ENCODE results near the gene SLC1A2.

Gene SLC1A2

DNA sequence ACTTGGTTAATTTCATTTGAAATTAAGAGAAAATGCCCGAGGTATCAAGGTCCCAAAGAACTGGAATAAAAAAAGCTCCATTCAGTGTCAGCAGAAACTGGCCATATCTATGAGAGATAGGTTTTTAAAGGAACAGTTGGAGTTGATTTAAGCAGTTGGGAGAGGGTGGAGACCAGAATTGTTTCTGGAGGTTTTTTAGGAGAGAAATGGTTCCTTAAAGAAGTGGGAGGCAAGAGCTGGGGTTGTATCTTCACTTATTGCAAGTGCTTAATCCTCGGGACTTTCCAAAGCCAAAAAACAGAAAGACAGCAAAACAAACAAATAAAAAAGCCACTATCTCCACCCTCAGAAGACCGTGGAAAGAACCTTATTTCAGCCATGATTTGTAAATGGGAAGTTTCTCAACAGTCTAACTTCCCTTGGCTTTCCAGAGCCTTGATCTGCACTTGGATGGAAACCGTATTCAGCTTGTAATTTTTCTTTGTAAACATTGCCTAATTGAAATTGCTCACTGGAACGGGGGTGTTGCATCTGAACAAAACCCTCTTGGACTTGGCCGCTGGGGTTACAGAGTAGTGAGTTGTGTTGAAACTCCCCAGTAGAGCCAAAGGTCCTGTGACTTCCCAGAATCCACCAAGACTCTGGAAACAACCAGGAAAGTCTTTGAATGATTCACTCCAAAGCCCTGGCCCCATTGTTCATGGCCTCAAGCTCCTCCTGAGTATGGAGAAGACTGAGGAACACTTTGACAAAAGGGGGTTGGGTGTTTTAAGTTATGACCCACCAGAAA is 115.6 kb downstream of the SLC1A2 start:
- no peak for DNase-seq (ENCODE audit: low read depth in 2 of 2)

GRCh38 chr11:35302398-35302797 is 117.0 kb downstream of the SLC1A2 start:
- no peak for DNase-seq (ENCODE audit: low read depth in 2 of 2)

- no peak for DNase-seq (ENCODE audit: low read depth in 2 of 2)
Observed at GRCh38 chr11:35298369-35298768, 121.0 kb downstream of the SLC1A2 start.

GRCh38 chr11:35295751-35296150 is 123.6 kb downstream of the SLC1A2 start:
- DNase-seq (ENCODE audit: low read depth in 2 of 2) = no peak

DNA sequence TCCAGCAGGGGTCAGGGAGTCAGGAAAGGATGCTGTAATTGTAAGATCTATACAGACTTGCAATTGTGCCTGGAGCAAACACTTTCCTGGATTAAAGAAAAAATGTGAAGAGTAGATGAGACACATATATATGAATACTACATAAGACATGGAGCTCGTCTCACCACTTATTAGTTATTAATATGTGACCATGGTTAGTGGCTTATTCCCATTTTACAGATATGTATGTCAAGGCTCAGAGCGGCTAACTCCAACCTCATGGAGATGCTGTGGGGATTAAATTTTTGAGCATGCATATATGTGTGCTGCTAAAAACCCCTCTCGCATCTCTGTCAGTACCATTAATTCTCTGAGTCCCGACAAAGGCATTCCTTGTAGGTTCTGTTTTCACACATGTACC is 125.7 kb downstream of the SLC1A2 start:
- DNase-seq (ENCODE audit: low read depth in 2 of 2) = no peak

GRCh38 chr11:35293035-35293434 is 126.3 kb downstream of the SLC1A2 start:
- DNase-seq (ENCODE audit: low read depth in 2 of 2) = no peak

DNA sequence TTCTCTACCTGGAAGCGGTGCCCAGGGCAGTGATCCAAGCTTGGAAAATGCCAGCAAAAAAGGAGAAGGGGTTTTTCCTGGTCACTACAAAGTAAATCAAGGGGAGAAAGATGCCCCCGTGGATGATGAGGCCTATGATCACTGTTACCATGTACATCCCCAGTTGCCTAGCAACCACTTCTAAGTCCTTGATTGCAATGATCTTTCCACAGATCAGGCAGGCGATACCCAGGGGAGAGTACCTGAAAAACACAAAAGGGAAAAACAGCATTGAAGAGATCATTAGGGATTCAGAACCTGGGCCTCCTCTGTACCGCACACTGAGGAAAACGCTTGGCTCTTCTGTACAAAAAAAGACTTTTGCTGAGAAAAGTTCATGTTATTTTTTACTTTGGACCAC is 127.1 kb downstream of the SLC1A2 start:
- no peak for DNase-seq (ENCODE audit: low read depth in 2 of 2)

- no peak for DNase-seq (ENCODE audit: low read depth in 2 of 2)
Observed at GRCh38 chr11:35290876-35291275, 128.5 kb downstream of the SLC1A2 start.

DNA sequence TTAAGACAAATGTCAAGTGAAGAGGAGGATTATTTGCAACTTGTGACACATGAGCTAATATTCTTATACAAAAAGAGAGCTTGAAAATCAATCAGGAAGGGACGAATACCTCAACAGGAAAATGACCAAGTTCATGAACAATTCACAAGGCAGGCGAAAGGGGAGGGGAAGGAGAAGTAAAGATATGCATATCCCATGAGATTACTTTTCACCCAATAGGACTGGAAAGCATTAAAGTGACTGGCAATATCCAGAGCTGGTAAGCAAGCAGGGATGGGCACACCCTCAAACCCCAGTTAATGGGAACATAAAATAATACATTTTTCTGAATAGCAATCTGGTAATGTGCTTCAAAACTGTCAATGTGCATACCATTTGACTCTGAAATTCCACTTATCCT is 129.5 kb downstream of the SLC1A2 start:
- no peak for DNase-seq (ENCODE audit: low read depth in 2 of 2)

DNA sequence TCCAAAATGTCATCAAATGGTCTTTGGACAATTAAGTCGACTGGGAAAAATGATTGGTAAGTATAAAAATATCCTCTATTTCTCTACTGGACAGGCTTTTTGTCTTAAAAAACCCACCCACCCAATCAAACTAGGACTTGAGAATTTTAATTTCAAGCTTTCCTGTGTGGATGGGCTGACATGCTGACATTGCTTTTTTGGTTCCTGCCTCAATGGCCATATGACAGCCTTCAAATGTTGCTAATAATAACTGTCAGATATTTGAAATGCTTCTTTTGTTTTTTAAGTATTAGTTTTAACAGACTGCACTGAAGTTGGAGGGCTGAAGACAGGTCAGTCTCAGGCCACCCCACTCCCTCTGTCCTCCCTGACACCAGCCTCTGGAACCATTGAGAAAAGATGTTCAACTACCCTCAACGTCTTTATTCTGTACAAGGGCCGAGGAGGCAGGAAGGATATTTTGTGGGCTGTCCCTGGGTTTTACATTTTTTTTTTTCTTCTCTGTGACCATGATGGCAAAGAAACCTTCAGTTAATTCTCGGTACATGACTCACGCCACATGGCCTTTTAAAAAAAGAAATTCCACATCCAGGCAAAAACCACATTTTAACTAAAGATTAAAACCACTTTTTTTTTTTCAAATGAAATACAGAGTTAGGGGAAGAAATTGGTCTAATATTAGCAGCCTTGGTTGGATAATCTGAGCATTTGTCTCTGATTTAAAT is 130.4 kb downstream of the SLC1A2 start:
- no peak for DNase-seq (ENCODE audit: low read depth in 2 of 2)

- DNase-seq (ENCODE audit: low read depth in 2 of 2) = no peak
Observed at GRCh38 chr11:35288309-35288708, 131.0 kb downstream of the SLC1A2 start.

- no peak for DNase-seq (ENCODE audit: low read depth in 2 of 2)
Observed at GRCh38 chr11:35287344-35287890, 131.9 kb downstream of the SLC1A2 start.

DNA sequence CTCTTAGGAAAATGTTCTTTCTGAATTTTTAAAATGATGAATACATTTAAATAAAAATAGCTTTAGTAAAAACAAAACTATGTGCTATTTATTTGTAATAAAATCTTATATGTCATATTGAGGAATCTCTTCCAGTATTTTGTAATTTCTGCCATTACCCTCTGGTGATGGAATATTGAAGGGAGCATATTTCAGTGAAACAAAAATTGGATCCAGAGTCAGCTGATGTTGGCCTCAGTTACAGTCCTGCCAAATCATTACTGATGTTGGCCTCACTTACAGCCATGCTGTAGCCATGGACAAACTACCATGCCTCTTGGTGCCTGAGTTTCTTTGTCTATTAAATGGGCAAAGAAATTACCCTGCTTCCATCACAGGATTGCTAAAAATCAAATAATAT is 133.2 kb downstream of the SLC1A2 start:
- no peak for DNase-seq (ENCODE audit: low read depth in 2 of 2)

DNA sequence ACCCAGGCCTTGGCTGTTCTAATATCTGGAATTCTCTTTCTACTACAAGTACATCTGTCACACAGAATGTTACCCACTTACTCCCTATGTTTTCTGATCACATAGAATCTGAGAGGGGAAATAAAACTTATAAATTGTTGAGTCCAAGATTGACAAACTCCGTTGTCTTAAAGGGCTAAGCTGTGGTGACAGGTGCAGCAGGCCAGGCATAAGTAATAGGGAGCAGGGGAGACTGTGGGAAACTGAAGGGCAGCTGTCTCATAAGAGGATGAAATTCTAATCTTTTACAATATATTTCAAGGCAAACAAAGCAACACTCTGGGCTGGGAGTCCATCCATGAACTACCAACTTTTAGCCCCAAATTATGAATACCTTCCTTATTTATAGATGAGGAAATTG is 133.9 kb downstream of the SLC1A2 start:
- DNase-seq (ENCODE audit: low read depth in 2 of 2) = no peak

GRCh38 chr11:35282221-35282882 is 137.0 kb downstream of the SLC1A2 start:
- no peak for DNase-seq (ENCODE audit: low read depth in 2 of 2)

- DNase-seq (ENCODE audit: low read depth in 2 of 2) = no peak
Observed at GRCh38 chr11:35281169-35281688, 138.1 kb downstream of the SLC1A2 start.

DNA sequence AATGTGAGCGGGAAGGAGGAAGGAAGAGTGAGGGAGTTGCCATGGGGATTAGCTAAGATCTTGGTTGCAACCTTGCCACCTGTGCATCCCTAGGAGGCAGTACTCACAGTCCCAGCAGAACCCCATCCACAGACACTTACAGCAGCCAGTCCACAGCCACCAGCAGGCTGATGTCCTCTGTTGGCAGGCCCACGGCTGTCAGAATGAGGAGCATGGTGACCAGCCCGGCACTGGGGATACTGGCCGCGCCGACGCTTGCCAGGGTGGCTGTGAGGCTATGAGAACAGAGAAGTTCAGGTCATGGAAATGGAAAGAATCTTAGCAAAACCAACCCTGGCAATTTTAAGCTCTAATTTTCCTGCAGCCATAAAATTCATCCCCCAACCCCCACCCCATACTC is 138.6 kb downstream of the SLC1A2 start:
- DNase-seq (ENCODE audit: low read depth in 2 of 2) = no peak

- no peak for DNase-seq (ENCODE audit: low read depth in 2 of 2)
Observed at GRCh38 chr11:35277827-35278226, 141.5 kb downstream of the SLC1A2 start.

DNA sequence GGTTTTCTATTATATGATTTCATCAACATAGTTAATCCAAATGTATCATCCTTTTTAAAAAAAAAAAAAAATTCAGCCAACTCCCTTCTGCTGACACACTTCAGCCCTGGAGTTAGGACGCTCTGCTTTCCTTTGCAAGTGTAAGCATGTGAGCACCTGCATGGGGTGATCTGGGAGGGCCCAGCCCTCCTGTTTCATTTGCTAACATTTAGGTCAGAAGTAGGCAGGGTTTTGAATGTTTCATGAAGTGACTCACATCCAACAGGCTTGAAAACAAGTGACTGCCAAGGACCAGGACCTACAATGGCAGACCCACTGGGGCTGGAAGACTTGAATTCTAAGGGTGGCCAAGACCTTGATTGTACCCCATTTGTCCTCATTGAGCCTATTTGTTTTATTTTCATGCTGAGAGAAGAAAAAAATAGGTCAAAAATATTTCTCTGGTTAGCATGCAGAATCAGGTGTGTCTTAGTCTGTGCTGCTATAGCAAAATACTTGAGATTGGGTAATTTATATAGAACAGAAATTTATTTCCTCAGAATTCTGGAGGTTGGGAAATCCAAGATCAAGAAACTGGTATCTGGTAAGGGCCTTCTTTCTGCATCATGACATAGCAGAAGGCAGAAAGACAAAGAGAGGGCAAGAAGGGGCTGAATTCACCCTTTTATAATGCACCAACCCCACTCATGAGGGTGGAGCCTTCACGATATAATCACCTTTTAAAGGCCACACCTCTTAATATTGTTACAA is 142.8 kb downstream of the SLC1A2 start:
- no peak for DNase-seq (ENCODE audit: low read depth in 2 of 2)

DNA sequence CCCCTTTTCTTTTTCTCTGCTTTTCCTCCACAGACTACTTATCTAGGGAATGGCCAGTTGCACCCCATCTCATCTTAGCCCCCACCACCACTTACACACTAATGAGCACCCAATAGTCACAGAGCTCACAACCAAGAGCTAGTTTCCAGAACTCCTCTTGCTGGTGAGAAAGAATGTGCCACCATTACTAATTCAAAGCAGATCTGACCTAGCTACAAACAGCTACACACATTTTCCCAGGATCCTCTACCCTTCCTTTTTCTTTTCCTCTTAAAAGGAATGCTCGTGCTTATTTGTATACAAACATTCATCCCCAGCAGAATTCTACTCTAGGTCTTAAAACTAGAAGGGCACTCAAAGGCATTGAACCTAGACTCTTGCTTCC is 143.6 kb downstream of the SLC1A2 start:
- no peak for DNase-seq (ENCODE audit: low read depth in 2 of 2)

DNA sequence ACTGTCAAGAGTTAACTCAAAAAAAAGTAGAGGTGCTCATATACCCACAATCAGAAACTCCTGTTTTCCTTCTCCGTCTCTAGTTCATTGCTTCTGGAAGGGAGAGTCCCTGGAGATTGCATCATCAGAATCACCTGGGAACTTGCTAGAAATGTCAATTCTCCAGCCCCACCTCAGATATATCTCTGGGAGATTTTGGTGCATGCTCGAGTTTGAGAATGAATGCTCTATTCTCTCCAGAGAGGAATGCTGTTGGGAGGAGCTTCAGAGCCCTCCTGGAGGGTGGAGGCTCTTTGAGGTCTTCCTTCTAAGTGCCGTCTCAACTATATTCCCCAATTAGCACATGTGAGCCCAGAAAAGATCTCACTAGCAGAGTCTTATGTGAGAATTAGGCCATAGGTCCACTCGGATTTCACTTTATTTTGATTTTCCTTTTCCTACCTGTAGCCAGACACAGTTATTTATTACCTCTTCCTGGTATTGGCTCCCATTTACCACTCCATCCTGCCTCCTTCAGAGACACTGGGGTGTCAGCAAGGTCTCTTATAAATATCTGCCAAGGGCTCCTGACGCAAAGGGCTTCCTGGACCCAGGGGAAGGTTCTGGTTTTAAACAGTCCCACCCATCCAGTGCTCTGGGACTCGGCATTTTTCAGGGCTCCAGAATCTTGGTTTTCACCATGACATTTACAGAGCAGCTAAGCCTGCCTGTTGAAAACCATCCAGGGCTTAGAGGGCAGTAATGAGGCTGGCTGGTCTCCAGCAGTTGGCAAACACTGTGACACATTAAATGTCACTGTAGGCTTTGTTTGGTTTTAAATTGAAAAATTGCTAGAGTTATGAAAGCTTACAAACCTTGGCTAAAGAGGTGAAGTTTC is 144.2 kb downstream of the SLC1A2 start:
- DNase-seq (ENCODE audit: low read depth in 2 of 2) = no peak
